Testis (tissue), 3 donors: Measurements from ENCODE around the gene TLE3. TPM values are rescaled to one million over a fixed set of nuclear protein-coding genes. Genes with fewer than 3 reads are reported as not detected.

Source experiments
- DNase-seq: peaks from one replicate; pipeline ENCODE4 v3.0.0-alpha.2; 2019
- H3K27ac ChIP-seq, 2 donors: fragments of 200-600 bp; sonication (generic); one replicate each; pipeline ENCODE4 v1.5.1; 2019
- H3K27me3 ChIP-seq: fragments of 200-600 bp; sonication (generic); one replicate; pipeline ENCODE4 v1.5.1; 2019
- H3K36me3 ChIP-seq: fragments of 200-600 bp; sonication (generic); one replicate; pipeline ENCODE4 v1.5.1; 2017; ENCODE audit warnings: low read depth; ENCODE audit errors: missing control alignments
- H3K4me1 ChIP-seq: fragments of 200-600 bp; sonication (generic); one replicate; pipeline ENCODE4 v1.5.1; 2019
- H3K4me3 ChIP-seq, 2 donors: fragments of 200-600 bp; sonication (generic); one replicate each; pipeline ENCODE4 v1.5.1; 2017 to 2019
- H3K9me3 ChIP-seq: fragments of 200-600 bp; sonication (generic); one replicate; pipeline ENCODE4 v1.5.1; 2017
- POLR2A ChIP-seq: fragments of 450-650 bp; IDR thresholded peaks from one replicate; pipeline ENCODE4 v1.6.1; 2017; ENCODE audit warnings: antibody characterized with exemption, mild to moderate bottlenecking, moderate library complexity
- WGBS, 2 donors: methylation state at CpG; one replicate each; pipeline ENCODE4 v1.1.5; 2018; 5-methylcytosine and 5-hydroxymethylcytosine counted together
- intact Hi-C: fragments of 100-400 bp; cut with DNase I; formaldehyde crosslinking; loops from one replicate; pipeline ENCODE4 v1.15.1; 2023; ENCODE audit warnings: low total_unique reads
- polyA plus RNA-seq: library from polyadenylated mRNA; stranded (reverse); fragments of 350-450 nt; fragmentation: Illumina TruSeq; extraction: RNeasy Lipid Tissue Mini Kit (QIAGEN cat#74804); gene quantifications from one replicate; pipeline ENCODE4 v1.2.3, GENCODE V29; 2014; ENCODE audit warnings: low read depth, low replicate concordance; ENCODE audit not compliant: insufficient read depth
- total RNA-seq, 2 donors: library from RNA; depleted of rRNA; stranded (reverse); fragments of >200 nt; gene quantifications; one replicate each; pipeline ENCODE4 v1.2.3, GENCODE V29; 2016
- TF ChIP-seq, protein P1 (sequence below), 3 experiments: fragments of 450-650 bp in 2 of 3; fragments of 200-600 bp in 1 of 3; sonication (generic) in 1 of 3; IDR thresholded peaks; one replicate each; pipeline ENCODE4 v1.5.1; 2016 to 2019; ENCODE audit warnings: antibody characterized with exemption in 3 of 3, mild to moderate bottlenecking in 2 of 3, moderate library complexity in 1 of 3

TLE3 gene
- total and polyA plus RNA-seq, 3 donors from 2014 or later: 60.5 to 139 (median 99.5) TPM

DNA sequence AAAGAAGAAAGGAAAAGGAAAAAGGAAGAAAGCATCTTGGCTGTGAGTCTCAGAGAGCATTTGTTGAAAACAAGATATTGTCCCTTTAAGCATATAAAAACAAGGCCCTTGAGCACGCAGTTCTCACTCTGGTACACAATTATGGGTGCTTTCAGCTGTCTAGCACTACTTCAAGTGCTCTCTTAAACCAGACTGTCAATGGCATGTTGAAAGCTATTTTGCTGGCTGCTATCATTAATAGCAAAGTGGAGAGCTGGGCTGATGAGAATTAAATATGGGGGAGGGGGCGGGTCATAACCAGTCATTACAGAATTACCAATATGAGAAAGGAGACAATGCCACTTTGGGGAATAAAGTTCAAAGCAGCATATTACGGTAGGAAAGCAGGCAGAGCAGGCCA lies 9.3 kb downstream of the TLE3 start:
- WGBS, 2 donors: 58 to 70% methylated on average over 3 of the region's 3 CpGs
- H3K27ac ChIP-seq: no peak overlapping the region
- H3K9me3 ChIP-seq: no peaks in the 10 kb centered on the region
- no peak for TF ChIP-seq POLR2A
- TF ChIP-seq, protein P1, sequence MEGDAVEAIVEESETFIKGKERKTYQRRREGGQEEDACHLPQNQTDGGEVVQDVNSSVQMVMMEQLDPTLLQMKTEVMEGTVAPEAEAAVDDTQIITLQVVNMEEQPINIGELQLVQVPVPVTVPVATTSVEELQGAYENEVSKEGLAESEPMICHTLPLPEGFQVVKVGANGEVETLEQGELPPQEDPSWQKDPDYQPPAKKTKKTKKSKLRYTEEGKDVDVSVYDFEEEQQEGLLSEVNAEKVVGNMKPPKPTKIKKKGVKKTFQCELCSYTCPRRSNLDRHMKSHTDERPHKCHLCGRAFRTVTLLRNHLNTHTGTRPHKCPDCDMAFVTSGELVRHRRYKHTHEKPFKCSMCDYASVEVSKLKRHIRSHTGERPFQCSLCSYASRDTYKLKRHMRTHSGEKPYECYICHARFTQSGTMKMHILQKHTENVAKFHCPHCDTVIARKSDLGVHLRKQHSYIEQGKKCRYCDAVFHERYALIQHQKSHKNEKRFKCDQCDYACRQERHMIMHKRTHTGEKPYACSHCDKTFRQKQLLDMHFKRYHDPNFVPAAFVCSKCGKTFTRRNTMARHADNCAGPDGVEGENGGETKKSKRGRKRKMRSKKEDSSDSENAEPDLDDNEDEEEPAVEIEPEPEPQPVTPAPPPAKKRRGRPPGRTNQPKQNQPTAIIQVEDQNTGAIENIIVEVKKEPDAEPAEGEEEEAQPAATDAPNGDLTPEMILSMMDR (IDR thresholded peaks at IDR 0.05): no peak
- DNase-seq: no peak
- H3K36me3 ChIP-seq: no peaks in the 10 kb centered on the region
- intact Hi-C loops: no loop called here
- H3K4me1 ChIP-seq: peaks cover 29% of the 10 kb centered on the region
- no peaks in the 10 kb centered on the region for H3K27me3 ChIP-seq
- no peak overlapping the region for H3K4me3 ChIP-seq

DNA sequence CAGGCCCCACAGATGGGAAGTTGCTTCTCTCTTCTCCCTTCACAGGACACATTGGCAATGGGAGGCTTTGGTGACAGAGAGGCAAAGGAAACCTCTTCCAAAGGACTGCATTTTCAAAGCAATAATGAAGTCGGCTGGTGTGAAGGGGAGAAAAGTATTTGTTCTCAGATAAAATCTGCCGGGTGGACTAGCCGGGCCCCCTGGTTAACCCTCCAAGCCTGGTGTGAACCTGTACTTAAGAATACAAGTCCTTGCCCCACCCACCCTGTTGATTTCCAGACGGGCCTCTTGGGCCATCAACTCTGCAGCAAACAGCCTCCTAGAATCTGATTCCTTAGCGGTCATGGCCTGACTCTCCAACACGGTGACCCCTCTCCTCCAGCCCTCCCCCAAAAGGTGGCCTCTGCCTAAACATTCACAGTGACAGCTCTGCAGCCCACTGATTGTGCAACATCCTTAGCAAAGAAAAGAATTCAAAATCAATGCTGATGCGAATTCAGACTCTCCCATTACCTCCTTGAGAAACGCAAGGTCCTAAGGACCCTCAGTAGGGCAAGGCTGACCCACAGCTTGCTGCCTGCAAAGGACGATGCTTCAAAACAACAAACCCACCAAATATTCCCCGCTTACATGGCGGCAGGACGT lies 9.9 kb downstream of the TLE3 start:
- intact Hi-C loops: no loop called here
- no peak for TF ChIP-seq POLR2A
- TF ChIP-seq, protein P1 (IDR thresholded peaks at IDR 0.05): no peak
- H3K36me3 ChIP-seq: no peaks in the 10 kb centered on the region
- H3K4me3 ChIP-seq: no peak overlapping the region
- H3K4me1 ChIP-seq: peaks cover 23% of the 10 kb centered on the region
- no peak overlapping the region for H3K27ac ChIP-seq
- DNase-seq: no peak
- WGBS, 2 donors: 84 to 89% methylated on average over 12 of the region's 12 CpGs
- no peaks in the 10 kb centered on the region for H3K27me3 ChIP-seq
- no peaks in the 10 kb centered on the region for H3K9me3 ChIP-seq

DNA sequence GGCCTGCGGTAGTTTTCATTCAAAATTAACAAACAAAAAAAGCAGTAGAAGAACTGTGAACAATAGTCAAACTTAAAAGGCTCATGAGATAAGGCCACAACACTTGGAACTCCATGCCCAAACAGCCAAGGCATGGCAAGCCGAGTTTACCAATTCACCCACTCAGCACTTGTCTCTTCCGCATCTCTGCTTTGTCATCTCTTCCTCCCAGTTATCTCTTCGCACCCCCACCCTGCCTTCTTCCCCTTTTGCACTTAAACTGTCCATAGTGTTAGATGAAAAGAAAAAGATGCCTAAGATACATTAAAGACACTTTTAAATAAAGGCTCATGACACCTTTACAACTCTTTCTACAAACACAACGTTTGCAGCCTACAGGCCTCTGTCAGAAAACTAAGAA lies 11.1 kb downstream of the TLE3 start:
- intact Hi-C loops: no loop called here
- no peaks in the 10 kb centered on the region for H3K9me3 ChIP-seq
- WGBS, 2 donors: 73 to 85% methylated on average over 5 of the region's 5 CpGs
- no peak overlapping the region for H3K4me3 ChIP-seq
- H3K4me1 ChIP-seq: peaks cover 14% of the 10 kb centered on the region
- H3K27me3 ChIP-seq: no peaks in the 10 kb centered on the region
- no peak overlapping the region for H3K27ac ChIP-seq
- TF ChIP-seq, protein P1 (IDR thresholded peaks at IDR 0.05): no peak
- no peak for TF ChIP-seq POLR2A
- DNase-seq: peak; percentile 36
- no peaks in the 10 kb centered on the region for H3K36me3 ChIP-seq

DNA sequence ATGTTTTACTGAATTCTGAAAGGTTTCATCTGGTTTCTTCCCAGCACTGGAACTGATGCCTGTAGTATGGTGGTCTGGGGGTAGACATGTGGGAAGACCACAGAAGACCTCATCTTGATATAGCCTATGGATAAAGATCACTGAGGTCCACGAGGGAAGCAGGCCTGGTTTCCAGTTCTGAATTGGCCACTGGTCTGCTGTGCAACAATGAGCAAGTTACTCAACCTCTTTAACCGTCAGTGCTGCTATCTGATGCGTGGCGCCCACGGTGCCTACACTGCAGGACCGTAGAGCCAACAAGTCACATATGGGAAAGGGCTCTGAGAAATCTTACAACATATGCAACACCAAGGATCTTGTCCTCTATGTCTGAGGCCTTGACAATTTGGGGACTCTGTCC lies 13.3 kb downstream of the TLE3 start:
- TF ChIP-seq, protein P1 (IDR thresholded peaks at IDR 0.05): no peak
- WGBS, 2 donors: 90 to 100% methylated on average over 6 of the region's 6 CpGs
- no peak for DNase-seq
- Histone ChIP-seq H3K4me1 (peaks cover 8% of the 10 kb centered on the region), H3K27ac (no peak overlapping the region), H3K9me3 (no peaks in the 10 kb centered on the region), H3K27me3 (no peaks in the 10 kb centered on the region), H3K4me3 (no peak overlapping the region), H3K36me3 (no peaks in the 10 kb centered on the region)
- intact Hi-C loops: no loop called here

DNA sequence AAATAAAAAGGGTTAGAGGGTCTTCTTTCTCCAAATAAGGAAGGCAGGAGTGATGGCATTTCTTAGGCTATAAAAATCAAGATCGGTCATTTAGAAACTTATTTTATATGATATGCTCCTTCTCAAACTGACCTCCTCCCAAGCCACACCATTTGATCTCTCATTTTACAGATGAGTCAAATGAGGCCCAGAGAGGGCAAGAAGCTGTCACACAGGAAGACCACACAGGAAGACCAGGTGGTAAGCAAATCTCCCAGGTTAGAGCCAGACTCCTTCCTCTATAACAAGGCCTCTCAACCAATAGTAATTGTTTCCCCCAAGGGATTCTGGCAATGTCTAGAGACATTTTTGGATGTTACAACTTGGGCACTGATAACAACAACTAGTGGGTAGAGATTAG lies 13.8 kb downstream of the TLE3 start:
- no peaks in the 10 kb centered on the region for H3K9me3 ChIP-seq
- H3K36me3 ChIP-seq: no peaks in the 10 kb centered on the region
- no peak overlapping the region for H3K4me3 ChIP-seq
- WGBS, 2 donors: 96 to 97% methylated on average over 1 of the region's 1 CpG
- DNase-seq: no peak
- TF ChIP-seq, protein P1 (IDR thresholded peaks at IDR 0.05): no peak
- TF ChIP-seq POLR2A: no peak
- no peak overlapping the region for H3K27ac ChIP-seq
- no peaks in the 10 kb centered on the region for H3K27me3 ChIP-seq
- peaks cover 5% of the 10 kb centered on the region for H3K4me1 ChIP-seq
- intact Hi-C loops: no loop called here
